Liver (tissue), 9 donors: Measurements from ENCODE around the gene TXNL1. TPM values are rescaled to one million over a fixed set of nuclear protein-coding genes. Genes with fewer than 3 reads are reported as not detected.

Experiments used
- DNase-seq: peaks from one replicate; pipeline ENCODE4 v3.0.0-alpha.2; 2017; ENCODE audit warnings: low spot score
- H3K27ac ChIP-seq, 2 donors: one replicate each; pipeline ENCODE4 v1.7.0; 2013; ENCODE audit warnings: inconsistent platforms in 2 of 2, low read length in 2 of 2, control low read depth in 1 of 2, low read depth in 1 of 2, mild to moderate bottlenecking in 1 of 2
- H3K27me3 ChIP-seq, 4 donors: one replicate each; pipeline versions ENCODE4 v1.6.1 to v1.7.0; 2013; ENCODE audit warnings: low read length in 3 of 4, inconsistent platforms in 1 of 4, mild to moderate bottlenecking in 1 of 4, moderate library complexity in 1 of 4; ENCODE audit not compliant: control insufficient read depth in 4 of 4, insufficient read depth in 4 of 4
- H3K36me3 ChIP-seq, 4 donors: one replicate each; pipeline versions ENCODE4 v1.6.1 to v1.7.0; 2013; ENCODE audit warnings: low read length in 3 of 4, mild to moderate bottlenecking in 3 of 4, low read depth in 1 of 4, moderate library complexity in 1 of 4; ENCODE audit not compliant: control insufficient read depth in 4 of 4, insufficient read depth in 3 of 4
- H3K4me1 ChIP-seq, 4 donors: one replicate each; pipeline versions ENCODE4 v1.6.1 to v1.7.0; 2013; ENCODE audit warnings: low read length in 3 of 4, mild to moderate bottlenecking in 3 of 4, moderate library complexity in 1 of 4; ENCODE audit not compliant: control insufficient read depth in 4 of 4, insufficient read depth in 4 of 4
- H3K4me3 ChIP-seq, 3 donors: one replicate each; pipeline versions ENCODE4 v1.6.1 to v1.7.0; 2013; ENCODE audit warnings: low read length in 3 of 3, control low read depth in 1 of 3, low read depth in 1 of 3, mild to moderate bottlenecking in 1 of 3
- H3K9ac ChIP-seq, 2 donors: one replicate each; pipeline ENCODE4 v1.7.0; 2013; ENCODE audit warnings: low read length in 2 of 2, mild to moderate bottlenecking in 2 of 2, moderate library complexity in 2 of 2, control low read depth in 1 of 2, low read depth in 1 of 2
- H3K9me3 ChIP-seq, 4 donors: one replicate each; pipeline versions ENCODE4 v1.6.1 to v1.7.0; 2013; ENCODE audit warnings: low read length in 3 of 4; ENCODE audit not compliant: control insufficient read depth in 4 of 4
- CTCF ChIP-seq: fragments of 150-350 bp; IDR thresholded peaks from 2 replicates; pipeline ENCODE4 v1.5.1; 2017; ENCODE audit warnings: improper control_type of control experiment, low read depth, low read length; ENCODE audit not compliant: missing input control
- EGR1 ChIP-seq, 2 donors: IDR thresholded peaks; 2 replicates each; pipeline ENCODE4 v1.6.1; 2016 to 2018; ENCODE audit warnings: antibody characterized with exemption in 2 of 2, low read depth in 2 of 2
- FOXA1 ChIP-seq: IDR thresholded peaks from 2 replicates; pipeline ENCODE4 v1.6.1; 2016; ENCODE audit warnings: antibody characterized with exemption
- FOXA2 ChIP-seq: IDR thresholded peaks from 2 replicates; pipeline ENCODE4 v1.6.1; 2016; ENCODE audit warnings: antibody characterized with exemption
- GABPA ChIP-seq, 2 donors: IDR thresholded peaks in 1 of 2; conservative IDR thresholded peaks in 1 of 2; 2 replicates each; pipeline ENCODE4 v1.6.1; 2016; ENCODE audit warnings: antibody characterized with exemption in 2 of 2, mild to moderate bottlenecking in 1 of 2, moderate library complexity in 1 of 2
- HNF4G ChIP-seq: IDR thresholded peaks from 2 replicates; pipeline ENCODE4 v1.6.1; 2016; ENCODE audit warnings: antibody characterized with exemption
- JUND ChIP-seq, 2 donors: IDR thresholded peaks; 2 replicates each; pipeline ENCODE4 v1.6.1; 2016; ENCODE audit warnings: antibody characterized with exemption in 2 of 2
- NR2F2 ChIP-seq: IDR thresholded peaks from 2 replicates; pipeline ENCODE4 v1.6.1; 2016; ENCODE audit warnings: antibody characterized with exemption
- RAD21 ChIP-seq, 2 donors: IDR thresholded peaks; 2 replicates each; pipeline ENCODE4 v1.6.1; 2016; ENCODE audit warnings: antibody characterized with exemption in 2 of 2, mild to moderate bottlenecking in 2 of 2
- TAF1 ChIP-seq: conservative IDR thresholded peaks from 2 replicates; pipeline ENCODE4 v1.6.1; 2016; ENCODE audit warnings: antibody characterized with exemption, mild to moderate bottlenecking
- YY1 ChIP-seq: IDR thresholded peaks from 2 replicates; pipeline ENCODE4 v1.6.1; 2016; ENCODE audit warnings: antibody characterized with exemption, mild to moderate bottlenecking
- WGBS: extraction: QIAGEN DNeasy Blood & Tissue Kit; methylation state at CpG from one replicate; pipeline ENCODE4 v1.1.7; 2013; 5-methylcytosine and 5-hydroxymethylcytosine counted together
- polyA plus RNA-seq, 2 donors: library from polyadenylated mRNA; stranded (reverse) in 1 of 2; unstranded in 1 of 2; fragments of 200-250 nt in 1 of 2; fragments of >200 nt in 1 of 2; fragmentation: Nextera tagmentation in 1 of 2; extraction: Ambion mirVana in 1 of 2; gene quantifications; one replicate each; pipeline versions ENCODE4 v1.2.1 to v1.2.3, GENCODE V29; 2013 to 2015
- total RNA-seq, 2 donors: library from RNA; depleted of rRNA; stranded (reverse); fragments of >200 nt; gene quantifications; one replicate each; pipeline ENCODE4 v1.2.3, GENCODE V29; 2014
- TF ChIP-seq, protein P1 (sequence below): IDR thresholded peaks from 2 replicates; pipeline ENCODE4 v1.6.1; 2016; ENCODE audit warnings: antibody characterized with exemption
- TF ChIP-seq, protein P2 (sequence below): IDR thresholded peaks from 2 replicates; pipeline ENCODE4 v1.6.1; 2016; ENCODE audit warnings: antibody characterized with exemption, mild to moderate bottlenecking
- donor health status: healthy.
- donor health status: healthy.
- donor health status: healthy.
- donor health status: healthy.
- donor health status: healthy.

The TXNL1 gene
- total and polyA plus RNA-seq, 4 donors, result 23.1 to 65.7 (median 33.9) TPM

DNA sequence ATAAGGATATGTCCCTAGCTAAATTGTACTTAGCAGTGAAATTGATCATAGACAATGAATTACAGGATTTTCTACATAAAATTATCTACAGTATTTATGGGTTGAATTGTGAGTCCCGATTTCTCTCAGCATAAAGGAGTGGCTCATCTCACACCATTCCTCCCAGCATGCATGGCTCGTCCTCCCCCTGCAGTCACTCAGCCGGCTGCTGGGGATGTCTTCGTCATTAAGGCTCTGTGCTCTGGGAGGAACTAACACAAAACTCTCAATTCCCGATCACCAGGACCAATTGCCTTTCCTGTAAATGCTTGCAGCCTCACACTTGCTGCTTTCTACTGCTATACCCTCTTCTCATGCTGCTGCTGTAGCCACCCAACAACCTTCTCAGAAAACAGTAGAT lies 75.9 kb downstream of the TXNL1 start:
- 85% methylated on average over 5 of the region's 5 CpGs for WGBS
- TF ChIP-seq, protein P1, sequence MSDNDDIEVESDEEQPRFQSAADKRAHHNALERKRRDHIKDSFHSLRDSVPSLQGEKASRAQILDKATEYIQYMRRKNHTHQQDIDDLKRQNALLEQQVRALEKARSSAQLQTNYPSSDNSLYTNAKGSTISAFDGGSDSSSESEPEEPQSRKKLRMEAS, result no peak
- no peak for TF ChIP-seq RAD21 (IDR thresholded peaks at IDR 0.05)
- Histone ChIP-seq H3K9ac (no peak overlapping the region), H3K27me3 (no peaks in the 10 kb centered on the region), H3K27ac (no peak overlapping the region), H3K4me1 (peaks cover 1 to 20% (median 11%) of the 10 kb centered on the region in 4 donors), H3K36me3 (no peaks in the 10 kb centered on the region), H3K9me3 (no peaks in the 10 kb centered on the region), H3K4me3 (no peak overlapping the region)
- DNase-seq, result no peak

GRCh38 chr18:56560992-56561391 lies 77.4 kb downstream of the TXNL1 start:
- no peak for DNase-seq
- TF ChIP-seq YY1 (no peak), GABPA (IDR thresholded peaks at IDR 0.05 in 1 of 2, conservative IDR thresholded peaks at IDR 0.05 in 1 of 2) (no peak), HNF4G (no peak), JUND (IDR thresholded peaks at IDR 0.05) (no peak), NR2F2 (no peak)
- TF ChIP-seq, protein P1, result no peak
- H3K36me3 ChIP-seq, result no peaks in the 10 kb centered on the region
- WGBS, result 81% methylated on average over 2 of the region's 2 CpGs
- no peak overlapping the region for H3K27ac ChIP-seq
- H3K9me3 ChIP-seq, result no peaks in the 10 kb centered on the region
- H3K4me1 ChIP-seq, result peaks cover 1 to 18% (median 10%) of the 10 kb centered on the region in 4 donors
- H3K4me3 ChIP-seq, result no peak overlapping the region
- H3K9ac ChIP-seq, result no peak overlapping the region
- H3K27me3 ChIP-seq, result no peaks in the 10 kb centered on the region

- H3K27me3 ChIP-seq, result no peaks in the 10 kb centered on the region
- H3K9me3 ChIP-seq, result no peaks in the 10 kb centered on the region
- H3K4me1 ChIP-seq, result peaks cover 0 to 7% (median 4%) of the 10 kb centered on the region in 4 donors
- H3K27ac ChIP-seq, result no peak overlapping the region
- no peak overlapping the region for H3K9ac ChIP-seq
- no peaks in the 10 kb centered on the region for H3K36me3 ChIP-seq
- no peak overlapping the region for H3K4me3 ChIP-seq
- 95% methylated on average over 6 of the region's 6 CpGs for WGBS
- TF ChIP-seq CTCF (no peak), FOXA1 (no peak), EGR1 (IDR thresholded peaks at IDR 0.05; ENCODE audit: low read depth in 2 of 2) (no peak), RAD21 (IDR thresholded peaks at IDR 0.05) (no peak), FOXA2 (no peak), NR2F2 (no peak), YY1 (no peak), TAF1 (no peak)
- TF ChIP-seq, protein P2, sequence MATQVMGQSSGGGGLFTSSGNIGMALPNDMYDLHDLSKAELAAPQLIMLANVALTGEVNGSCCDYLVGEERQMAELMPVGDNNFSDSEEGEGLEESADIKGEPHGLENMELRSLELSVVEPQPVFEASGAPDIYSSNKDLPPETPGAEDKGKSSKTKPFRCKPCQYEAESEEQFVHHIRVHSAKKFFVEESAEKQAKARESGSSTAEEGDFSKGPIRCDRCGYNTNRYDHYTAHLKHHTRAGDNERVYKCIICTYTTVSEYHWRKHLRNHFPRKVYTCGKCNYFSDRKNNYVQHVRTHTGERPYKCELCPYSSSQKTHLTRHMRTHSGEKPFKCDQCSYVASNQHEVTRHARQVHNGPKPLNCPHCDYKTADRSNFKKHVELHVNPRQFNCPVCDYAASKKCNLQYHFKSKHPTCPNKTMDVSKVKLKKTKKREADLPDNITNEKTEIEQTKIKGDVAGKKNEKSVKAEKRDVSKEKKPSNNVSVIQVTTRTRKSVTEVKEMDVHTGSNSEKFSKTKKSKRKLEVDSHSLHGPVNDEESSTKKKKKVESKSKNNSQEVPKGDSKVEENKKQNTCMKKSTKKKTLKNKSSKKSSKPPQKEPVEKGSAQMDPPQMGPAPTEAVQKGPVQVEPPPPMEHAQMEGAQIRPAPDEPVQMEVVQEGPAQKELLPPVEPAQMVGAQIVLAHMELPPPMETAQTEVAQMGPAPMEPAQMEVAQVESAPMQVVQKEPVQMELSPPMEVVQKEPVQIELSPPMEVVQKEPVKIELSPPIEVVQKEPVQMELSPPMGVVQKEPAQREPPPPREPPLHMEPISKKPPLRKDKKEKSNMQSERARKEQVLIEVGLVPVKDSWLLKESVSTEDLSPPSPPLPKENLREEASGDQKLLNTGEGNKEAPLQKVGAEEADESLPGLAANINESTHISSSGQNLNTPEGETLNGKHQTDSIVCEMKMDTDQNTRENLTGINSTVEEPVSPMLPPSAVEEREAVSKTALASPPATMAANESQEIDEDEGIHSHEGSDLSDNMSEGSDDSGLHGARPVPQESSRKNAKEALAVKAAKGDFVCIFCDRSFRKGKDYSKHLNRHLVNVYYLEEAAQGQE, result no peak
- TF ChIP-seq, protein P1, result no peak
- no peak for DNase-seq
Measured at GRCh38 chr18:56559044-56559443, 79.3 kb downstream of the TXNL1 start.
